NCI-H69 (cell line): ENCODE results near the gene TMEM117.

Experiments
- DNase-seq: peaks from one replicate; lab custom pipeline; 2025; lab: John Stamatoyannopoulos, UW

The TMEM117 gene

DNA sequence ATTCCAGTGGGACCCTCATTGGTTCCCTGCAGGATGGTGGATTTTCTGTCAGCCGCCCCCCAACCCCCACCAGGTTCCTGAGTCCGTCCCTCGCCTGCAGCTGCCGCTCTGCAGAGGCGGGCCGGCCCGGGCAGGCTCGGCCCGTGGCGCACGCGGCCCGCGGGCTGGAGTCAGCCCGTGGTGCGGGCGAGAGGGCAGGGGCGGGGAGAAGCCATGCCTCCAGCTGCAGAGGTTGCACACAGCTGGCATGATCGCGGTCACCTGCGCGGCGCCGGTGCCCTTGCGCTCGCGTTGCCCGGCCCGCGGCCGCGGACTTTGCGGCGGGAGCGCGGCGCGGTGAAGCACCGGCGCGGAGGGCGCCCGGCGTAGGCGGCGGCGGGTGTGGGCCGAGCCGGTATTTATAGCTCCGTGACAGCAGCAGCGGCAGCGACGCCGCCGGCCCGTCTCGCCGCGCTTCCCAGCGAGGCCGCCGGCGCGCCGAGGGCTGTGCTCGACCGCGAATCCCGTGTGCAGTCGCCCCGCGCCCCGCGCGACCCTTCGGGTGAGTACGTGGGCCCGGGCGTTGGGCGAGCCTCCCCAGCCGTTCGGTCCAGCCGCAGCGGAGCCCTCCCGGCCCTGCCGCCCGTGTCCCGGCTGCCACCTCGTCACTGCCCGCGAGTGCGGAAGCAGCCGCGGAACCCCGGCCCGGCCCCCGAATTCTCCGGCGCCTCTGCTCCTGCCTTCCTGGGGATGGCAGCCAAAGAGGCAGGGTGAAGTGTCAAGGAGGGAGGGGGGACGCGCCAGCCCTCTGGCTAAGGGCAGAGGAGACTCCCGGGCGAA is at the start of gene TMEM117:
Gene TMEM117, plus strand, starts transcription at position 426 of the 819 bp plus-strand sequence.
- DNase-seq = peak; percentile 83

DNA sequence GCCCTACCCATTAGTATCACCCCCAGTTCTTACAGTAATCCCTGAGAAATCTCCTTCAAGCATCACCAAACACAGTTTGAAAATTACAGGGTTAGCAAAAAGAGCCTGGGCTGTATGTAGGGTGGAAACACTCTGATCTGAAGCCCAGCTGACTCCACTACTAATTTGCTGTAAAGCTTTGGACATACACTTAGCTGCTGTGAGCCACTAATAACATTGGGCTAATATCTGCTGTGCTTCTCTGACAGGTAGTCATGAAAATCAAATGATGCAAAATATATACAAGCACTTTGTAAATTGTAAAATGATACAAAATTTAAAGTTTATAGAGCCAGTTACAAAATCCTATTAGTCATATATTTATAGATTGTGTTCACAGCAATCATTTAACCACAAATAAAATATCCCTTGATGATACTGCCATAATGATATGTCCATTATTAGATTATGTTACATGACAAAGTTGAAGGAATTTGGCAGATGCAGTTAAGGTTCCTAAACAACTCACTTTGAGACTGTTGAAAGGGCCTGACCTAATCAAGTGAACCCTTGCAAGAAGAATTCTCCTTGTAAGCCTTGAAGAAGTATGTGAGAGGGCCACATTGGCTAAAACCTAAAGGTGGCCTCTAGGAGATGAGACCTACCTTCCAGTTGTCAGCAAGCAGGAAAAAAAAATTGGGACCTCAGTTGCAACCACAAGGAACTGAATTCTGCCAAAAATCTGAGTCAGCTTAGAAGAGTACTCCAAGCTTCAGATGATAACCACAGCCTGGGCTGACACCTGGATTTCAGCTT is 48.8 kb upstream of the TMEM117 start:
- DNase-seq = peak; percentile 11

DNA sequence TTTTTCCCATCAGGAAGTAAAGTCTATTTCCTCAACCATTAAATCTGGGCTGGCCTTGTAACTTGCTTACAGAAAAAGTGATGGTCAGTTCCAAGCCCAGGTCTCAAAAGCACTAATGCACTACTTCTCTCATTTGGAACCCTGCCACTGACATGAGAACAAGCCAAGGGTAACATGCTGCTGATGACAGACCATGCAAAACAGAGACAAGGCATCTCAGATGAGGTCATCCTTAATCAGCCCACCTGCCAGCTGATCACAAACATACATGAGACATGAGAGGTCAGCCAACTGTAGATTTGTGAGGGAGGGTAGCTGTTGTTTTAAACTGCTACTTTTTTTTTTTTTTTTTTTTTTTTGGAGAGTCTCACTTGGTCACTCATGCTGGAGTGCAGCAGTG is 45.9 kb upstream of the TMEM117 start:
- DNase-seq = peak; percentile 91

- peak; percentile 92 for DNase-seq
Observed at GRCh38 chr12:43795716-43796280, 40.1 kb upstream of the TMEM117 start.

DNA sequence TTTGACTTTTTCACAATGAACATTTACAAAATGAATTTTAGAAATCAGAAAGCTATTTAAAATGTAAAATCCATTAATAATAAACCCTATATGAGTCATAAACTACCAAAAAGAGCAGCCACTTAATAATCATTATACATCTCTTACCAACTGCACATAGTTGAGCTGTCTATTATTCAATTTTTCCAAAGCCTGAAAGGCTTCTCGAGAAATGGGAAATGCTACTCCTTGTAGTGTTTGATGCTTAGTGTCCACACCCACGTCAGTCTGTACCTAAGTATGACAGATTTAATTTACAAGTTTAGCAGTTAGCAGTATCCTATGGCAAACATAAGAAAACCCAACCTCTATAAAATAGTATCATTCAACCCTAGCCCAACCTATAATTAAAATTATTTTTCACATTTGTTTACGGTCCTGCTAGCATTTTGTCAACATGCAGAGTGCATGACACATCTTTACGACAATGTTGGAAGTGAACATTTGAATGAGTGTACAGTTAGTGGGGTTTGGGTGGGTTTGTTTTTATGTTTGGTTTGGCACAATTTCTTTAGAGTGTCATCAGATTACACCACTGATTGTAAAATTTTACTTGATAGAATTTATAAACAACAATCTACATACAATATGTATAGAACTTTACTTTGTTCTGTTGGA is 38.2 kb upstream of the TMEM117 start:
- DNase-seq = peak; percentile 83

DNA sequence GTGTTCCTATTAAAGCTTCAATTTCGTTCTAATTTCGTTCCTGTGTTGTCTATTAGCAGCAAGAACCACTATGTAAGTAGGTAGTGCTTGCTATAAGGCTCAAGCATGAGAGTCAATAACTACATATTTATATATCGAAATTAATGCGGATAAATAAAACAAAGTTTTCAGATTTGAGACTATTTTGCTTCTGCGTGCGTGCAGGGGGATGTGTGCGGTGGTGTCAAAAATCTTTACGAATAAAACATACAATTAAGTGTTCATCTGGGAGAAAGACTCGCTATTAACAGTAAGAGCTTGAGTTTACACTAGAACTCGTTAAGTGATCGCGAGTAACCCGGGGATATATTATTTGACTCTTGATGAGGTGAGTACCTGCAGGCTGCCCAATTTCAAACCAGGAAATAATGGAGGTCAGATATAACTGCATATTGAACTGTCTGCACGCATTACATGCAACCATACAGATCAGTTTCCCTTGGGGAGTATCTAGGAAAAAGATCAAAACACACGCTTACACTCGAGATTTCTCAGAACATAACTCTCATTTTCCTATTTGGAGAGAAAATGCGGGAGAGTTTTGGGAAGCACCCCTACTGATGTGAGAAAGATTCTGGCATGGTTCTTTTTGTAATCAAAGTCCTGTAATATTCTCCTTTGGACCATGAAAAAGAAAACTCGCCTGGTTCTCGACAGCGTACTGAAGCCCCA is 30.6 kb upstream of the TMEM117 start:
- peak; percentile 80 for DNase-seq

DNA sequence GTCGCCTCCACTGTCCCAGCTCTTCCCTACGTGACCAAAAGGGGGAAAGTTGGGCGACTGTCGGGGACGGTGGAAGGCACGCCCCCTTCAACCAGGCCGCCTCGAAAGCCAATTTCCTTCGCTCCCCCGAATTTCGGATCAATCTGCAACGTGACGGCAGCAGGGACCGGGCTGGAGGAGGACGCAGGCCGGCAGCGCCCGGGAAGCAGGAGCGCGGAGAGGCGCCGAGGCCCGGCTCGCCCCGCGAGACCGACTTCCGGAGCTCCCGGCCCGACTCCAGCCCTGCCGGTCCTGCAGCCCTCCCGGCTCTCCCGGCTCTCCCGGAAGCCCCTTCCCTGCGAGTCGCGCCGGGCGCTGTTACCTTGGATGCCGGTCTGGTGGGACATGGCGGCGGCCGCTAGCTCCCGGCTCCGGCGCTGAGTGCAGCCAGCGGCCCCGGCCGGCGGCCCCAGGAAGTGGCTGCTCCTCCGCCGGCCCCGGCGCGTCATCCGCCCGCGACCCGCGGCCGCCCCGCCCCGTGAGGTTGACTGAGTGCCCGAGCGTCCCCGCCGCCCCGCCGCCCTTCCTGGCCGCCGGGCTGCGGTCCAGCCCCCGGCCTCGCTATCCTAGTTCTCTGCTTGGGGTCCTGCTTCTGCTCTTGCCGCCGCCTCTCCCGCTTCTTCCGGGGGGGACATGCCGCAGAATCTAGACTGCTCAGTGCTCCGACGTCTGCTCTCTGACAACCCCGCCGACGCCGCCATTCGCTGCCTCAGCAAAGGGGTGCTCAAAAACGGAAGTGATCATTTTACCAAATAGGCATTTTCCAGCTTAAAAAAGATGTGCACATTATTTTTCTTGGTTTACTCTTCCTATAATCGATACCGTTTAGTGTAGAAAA is 29.8 kb upstream of the TMEM117 start, which contains the start of gene TWF1:
Gene TWF1, minus strand, starts transcription at position 458 of the 877 bp plus-strand sequence. Its CDS starts 72 bp downstream, at position 386.
- peak; percentile 91 for DNase-seq

GRCh38 chr12:43806737-43807072 is 29.2 kb upstream of the TMEM117 start:
- peak; percentile 42 for DNase-seq

- DNase-seq = no peak
Observed at GRCh38 chr12:43807386-43807785, 28.5 kb upstream of the TMEM117 start.

DNA sequence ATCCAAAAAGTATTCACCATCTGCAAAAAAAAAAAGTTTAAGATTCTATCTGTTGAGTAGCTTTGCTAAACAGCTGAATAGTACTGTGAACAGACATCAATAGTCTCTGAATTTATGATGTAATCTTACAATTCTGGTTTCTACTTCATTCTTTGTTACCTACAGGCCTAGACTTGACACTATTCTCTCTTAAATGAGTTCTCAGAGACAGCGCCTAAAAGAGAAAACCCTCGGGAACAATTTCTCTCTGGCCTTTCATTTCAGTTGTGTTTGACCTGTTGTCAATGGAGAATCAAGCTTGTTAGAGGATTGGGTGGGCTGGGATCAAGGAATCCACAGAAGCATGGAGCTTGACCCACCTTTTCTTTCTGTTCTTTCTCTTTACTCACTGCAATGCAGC is 23.8 kb upstream of the TMEM117 start:
- no peak for DNase-seq

DNA sequence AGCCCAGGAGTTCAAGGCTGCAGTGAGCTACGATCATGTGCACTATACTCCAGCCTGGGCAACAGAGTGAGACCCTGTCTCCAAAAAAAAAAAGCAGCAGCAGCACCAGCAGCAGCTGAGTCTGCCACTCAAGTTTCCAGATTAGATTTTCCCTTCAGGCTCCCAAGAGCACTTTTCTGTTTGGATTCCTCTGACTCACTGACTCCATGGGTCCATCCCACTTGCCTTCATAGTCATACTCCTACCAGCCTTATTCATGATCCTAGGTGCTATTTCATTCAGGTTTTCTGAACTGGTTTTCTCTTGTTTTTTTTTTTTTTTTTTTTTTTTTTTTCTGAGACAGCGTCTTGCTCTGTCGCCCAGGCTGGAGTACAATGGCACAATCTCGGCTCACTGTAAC is 23.0 kb upstream of the TMEM117 start:
- DNase-seq = no peak

DNA sequence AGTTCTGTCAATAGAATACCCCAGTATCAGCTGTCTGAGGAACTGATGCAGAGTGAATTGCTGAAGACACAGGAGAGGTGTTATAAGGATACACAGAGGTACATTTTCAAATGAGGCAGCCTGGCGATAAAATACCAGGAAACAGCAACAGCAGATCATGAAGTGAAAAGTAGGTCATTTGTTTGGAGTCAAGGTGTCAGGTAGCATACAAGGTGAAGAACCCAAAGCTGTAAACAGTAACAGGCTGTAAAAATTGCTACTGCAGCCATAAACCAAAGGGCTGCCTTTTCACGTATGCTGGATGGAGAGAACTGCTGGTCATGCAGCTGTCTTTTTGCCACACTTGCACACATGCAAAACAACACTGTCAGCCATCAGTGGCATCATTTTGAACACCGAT is 20.5 kb upstream of the TMEM117 start:
- DNase-seq = no peak

DNA sequence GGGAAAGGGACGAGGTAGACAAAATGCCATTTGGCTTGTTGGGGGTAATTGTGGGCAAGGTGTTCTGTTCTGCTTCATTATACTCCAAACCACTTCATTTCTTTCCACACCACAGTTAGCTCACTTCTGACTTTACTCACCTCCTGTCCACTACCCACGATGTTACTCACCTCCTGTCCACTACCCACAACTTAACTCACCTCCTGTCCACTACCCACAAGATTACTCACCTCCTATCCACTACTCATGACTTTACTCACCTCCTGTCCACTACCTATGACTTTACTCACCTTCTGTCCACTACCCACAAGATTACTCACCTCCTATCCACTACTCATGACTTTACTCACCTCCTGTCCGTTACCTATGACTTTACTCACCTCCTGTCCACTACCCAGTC is 19.7 kb upstream of the TMEM117 start:
- DNase-seq = no peak

- DNase-seq = no peak
Observed at GRCh38 chr12:43824207-43824775, 11.6 kb upstream of the TMEM117 start.

DNA sequence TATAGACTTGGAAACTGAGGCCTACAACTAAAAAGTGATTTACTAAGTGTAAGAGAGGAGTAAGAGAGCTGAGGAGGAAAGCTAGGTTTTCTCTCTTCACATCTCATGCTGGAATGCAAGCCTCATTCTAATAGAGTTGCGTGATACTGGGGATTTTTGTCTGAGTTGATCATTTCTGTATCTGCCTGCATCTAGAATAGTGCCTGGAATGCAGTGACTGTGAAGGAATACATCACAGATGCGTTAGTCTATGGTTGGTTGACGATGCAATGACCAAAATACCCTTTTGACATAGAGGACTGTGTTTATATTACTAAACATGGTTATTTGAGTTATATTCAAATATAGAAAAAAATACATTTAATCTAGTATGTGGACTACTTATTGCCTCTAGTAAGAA is 9.2 kb upstream of the TMEM117 start:
- DNase-seq = no peak

DNA sequence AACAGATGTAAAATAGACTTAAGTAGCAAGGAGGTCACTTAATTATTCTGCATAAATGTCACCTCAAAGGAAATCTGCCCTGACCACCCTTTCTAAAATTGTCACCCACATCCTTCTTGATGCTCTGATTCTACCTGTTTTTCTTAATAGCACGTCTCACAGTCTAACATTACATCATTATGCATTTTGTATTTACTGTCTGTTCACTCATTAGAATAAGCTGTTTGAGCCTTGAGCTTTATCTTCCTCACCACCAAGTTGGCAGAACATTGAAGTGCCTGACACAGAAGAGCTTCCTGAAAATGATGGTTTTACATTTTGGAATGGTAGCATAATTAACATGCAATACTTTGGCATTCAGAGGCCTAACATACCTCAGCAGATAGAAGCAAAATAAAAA is 8.8 kb upstream of the TMEM117 start:
- DNase-seq = no peak

DNA sequence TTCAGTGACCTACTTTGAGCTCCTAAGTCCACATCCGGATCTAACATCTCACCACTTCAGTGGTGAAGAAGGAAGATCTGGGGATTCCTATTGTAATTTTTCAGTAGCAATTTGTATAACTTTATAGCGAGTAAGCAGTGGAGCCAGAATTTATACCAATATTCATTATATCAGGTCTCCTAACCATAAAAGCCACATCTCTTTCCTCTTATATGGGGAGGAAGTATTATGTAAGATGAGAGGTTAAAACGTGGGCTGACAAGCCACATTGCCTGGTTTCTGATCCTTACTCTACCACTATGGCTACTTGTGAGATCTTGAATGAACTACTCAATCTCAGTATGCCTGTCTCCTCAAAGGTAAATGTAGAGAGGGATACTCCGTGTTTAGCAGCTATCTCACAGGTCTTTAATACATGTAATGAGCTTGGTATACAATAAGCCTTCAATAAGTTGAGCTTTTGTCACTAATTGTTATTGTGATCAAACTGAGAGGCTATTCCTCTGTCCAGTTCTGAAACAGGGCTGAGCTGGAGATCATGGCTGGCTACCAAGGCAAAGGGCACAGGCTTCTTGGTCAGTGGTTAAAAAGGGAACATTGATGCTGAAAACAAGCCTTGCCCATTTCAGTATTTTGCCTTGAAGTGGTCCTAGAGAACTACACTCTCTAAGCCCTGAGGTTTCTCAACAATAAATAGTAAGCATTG is 3.3 kb upstream of the TMEM117 start:
- no peak for DNase-seq

DNA sequence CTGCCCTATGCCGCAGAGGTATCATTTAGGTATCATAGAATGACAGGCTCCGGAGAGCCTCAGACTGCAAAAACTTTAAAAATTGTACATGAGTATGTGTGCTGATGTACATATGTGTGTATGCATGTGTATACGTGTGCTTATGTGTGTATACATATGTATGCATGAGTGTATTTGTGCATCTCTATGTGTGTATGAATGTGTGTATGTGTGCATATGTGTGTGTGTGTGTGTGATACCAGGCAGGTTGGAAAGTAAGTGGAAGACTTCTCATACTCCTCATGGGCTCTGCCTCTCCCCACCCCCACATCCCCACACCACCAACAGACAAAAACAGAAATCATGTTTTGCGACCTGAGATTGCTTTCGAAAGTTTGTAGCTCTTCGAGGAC is 621 bp upstream of the TMEM117 start:
- peak; percentile 51 for DNase-seq

- peak; percentile 61 for DNase-seq
Observed at GRCh38 chr12:43836475-43836989, 651 bp downstream of the TMEM117 start.
